GM13976 (cell line): ENCODE data around the gene BARX1.

Experiments
- DNase-seq: peaks from one replicate; pipeline ENCODE4 v3.0.0; 2012; ENCODE audit warnings: low spot score
- in situ Hi-C: fragments of 300-500 bp; cut with MboI; formaldehyde crosslinking; loops from one replicate; pipeline ENCODE4 v1.12.0; 2022; ENCODE audit warnings: low sequenced_read_pairs, mixed read lengths, inconsistent platforms; ENCODE audit not compliant: unreplicated experiment
- TF ChIP-seq, protein P1 (sequence below): IDR thresholded peaks from 2 replicates; pipeline ENCODE4 v1.5.1; 2012; ENCODE audit warnings: borderline replicate concordance, mild to moderate bottlenecking; ENCODE audit not compliant: insufficient read depth; ENCODE audit errors: extremely low read depth, missing control alignments, control extremely low read depth

BARX1 gene

DNA sequence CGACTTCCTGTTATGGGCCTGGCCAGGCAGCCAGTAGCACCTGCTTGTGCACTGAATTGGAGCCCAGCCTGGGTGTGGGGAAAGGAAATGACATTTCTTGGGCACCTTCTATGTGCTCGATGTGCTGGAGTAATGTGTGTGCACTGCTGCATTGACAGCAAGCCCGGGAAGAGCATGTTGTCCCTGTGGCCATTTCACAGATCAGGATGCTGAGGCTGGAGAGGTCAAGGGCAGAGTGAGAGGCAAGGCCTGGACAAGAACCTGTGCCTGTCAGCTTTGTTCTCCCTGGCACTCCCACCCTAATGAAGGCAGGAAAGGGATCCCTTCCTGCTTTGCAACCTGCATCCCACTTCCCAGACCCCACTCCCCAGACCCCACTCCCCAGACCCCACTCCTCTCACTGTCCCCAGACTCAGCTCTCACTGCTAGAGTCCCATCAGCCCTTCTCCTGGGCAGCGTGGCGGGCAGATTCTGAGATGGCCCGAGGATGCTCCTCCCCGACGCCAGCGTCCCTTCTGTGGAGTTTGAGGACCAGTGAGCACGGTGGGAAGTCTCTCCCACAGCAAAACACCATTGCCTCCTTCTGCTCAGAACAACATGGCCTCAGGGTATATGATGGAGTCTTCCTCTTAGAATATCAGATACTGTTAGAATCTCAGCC is 49.6 kb downstream of the BARX1 start:
- TF ChIP-seq, protein P1, sequence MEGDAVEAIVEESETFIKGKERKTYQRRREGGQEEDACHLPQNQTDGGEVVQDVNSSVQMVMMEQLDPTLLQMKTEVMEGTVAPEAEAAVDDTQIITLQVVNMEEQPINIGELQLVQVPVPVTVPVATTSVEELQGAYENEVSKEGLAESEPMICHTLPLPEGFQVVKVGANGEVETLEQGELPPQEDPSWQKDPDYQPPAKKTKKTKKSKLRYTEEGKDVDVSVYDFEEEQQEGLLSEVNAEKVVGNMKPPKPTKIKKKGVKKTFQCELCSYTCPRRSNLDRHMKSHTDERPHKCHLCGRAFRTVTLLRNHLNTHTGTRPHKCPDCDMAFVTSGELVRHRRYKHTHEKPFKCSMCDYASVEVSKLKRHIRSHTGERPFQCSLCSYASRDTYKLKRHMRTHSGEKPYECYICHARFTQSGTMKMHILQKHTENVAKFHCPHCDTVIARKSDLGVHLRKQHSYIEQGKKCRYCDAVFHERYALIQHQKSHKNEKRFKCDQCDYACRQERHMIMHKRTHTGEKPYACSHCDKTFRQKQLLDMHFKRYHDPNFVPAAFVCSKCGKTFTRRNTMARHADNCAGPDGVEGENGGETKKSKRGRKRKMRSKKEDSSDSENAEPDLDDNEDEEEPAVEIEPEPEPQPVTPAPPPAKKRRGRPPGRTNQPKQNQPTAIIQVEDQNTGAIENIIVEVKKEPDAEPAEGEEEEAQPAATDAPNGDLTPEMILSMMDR, result no peak
- in situ Hi-C loops, result no loop called here
- no peak for DNase-seq

DNA sequence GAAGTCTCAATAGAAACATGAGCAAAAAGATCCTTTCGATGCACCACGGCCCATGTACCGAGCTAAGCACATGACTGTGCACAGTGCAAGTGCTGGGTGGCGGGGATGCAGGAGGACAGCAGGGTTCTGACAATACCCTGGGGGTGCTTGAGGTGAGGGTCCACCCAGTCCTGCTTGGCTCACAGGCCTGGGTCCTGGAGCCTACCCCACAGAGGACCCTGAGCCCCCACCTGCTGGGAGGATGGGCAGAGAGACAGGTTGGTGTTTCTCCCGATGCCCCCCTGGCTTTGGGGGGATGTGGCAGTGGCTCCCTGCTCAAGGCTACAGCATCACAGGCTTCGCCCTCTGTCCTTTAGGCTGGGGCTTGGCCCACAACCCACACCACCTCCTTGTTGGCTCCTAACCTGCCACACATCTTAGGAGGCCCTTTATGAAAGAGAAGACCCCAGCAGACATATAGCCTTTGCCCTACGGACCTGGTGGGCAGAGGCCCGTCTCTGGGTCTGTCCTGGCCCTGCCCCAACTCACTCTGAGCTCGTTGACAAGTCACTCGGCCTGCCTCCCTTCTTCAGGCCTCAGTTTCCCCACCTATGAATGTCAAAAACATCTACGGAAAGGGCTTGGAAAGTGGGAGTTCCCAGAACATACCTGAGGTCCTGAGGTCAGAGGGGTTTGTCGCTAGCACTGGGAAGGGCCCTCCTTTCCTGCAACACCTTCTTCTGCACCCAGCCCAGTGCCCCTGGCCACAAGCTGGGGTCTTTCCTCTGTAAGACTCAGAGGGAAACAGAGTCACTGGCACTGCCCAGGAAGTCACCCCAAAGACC is 50.3 kb downstream of the BARX1 start:
- TF ChIP-seq, protein P1, result no peak
- in situ Hi-C loops, result no loop called here
- DNase-seq, result no peak

DNA sequence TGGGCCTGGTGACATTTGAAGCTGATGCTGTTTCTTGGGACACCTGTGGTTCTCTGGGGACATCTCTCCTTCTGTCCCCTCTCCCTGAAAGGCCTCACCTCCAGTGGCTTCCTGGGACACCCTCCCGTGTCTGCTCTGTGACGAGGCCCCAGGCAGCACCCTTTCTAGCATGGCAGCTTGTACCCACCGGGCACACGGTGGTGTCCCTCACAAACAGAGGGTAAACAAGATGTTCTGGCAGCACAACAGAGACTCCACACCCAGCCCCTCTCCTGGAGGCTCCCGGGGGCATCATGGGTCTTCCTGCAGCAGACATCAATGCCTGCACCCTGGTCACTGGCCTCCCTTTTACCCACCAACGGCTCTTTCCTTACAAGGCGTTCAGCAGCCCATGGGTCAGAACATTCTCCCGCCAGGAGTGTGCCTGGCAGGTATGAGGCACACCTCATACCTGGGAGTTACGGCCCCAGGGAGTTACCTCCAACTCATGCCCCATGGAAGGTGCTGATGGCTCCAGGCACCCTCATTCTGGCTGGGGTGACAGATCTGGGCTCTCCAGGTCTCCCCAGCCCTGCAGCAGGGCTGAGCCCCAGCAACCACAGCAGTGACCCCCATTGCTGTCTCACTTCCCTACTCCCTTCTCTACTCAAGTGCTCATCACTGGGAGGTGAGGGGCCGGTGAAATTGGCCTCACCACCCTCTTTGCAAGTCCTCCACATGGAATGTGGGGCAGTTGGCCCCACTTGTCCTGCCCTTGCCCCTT is 51.1 kb downstream of the BARX1 start:
- in situ Hi-C loops, result no loop called here
- TF ChIP-seq, protein P1, result no peak
- DNase-seq, result no peak

DNA sequence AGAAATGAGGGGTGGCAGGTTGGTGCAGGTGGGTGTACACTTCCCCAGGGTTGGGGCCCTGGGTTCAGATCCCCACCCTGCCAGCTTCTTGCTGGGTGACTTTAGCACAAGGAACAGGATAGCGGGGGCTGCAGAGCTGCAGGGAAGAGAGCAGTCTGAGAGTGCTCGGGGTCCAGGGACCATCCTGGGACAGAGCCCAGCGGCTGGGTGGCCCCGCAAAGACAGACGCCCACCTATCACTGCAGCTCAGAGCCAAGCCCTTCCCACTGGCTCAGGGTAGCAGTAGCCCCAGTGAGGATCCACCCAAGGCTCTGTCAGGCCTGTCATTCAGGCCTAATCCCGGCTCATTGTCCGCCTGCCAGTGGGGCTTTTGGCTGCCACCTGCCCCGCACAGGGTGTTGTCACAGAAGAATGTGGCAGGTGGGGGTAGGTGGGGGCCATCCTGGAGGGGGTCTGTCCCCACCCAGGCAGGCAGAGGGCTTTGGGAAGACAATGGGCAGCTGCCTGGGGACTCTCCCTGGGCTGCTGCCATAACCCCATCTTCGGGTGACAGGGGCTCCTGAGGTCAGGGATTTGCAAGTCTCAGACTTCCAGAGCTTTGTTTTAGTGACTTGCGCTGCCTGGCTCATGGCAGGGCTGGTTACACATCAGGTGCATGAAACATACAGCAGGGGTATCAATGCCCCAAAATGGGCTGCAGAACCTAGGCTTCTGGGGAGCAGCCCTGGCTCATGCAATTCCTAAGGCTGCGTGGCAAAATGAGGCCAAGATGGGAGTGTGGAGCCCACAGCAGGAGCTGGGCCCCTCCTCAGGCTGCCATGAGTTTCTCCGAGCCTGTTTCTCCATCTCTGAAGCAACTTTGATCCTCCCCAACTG is 52.1 kb downstream of the BARX1 start:
- in situ Hi-C loops, result no loop called here
- TF ChIP-seq, protein P1, result no peak
- no peak for DNase-seq

GRCh38 chr9:93902051-93902779 is 52.9 kb downstream of the BARX1 start:
- TF ChIP-seq, protein P1, result no peak
- in situ Hi-C loops, result no loop called here
- no peak for DNase-seq
